IPS-NIHi7 (cell line): ENCODE results near the gene FAAP100.
A peak's percentile ranks its signal among the peaks of the same experiment; 100 is the strongest.
"Not testable (repeated sequence)": the region's sequence is repeated elsewhere in the genome, so short reads cannot be mapped to it uniquely, and the experiment has no call there.

Experiments
- DNase-seq: peaks from one replicate; pipeline ENCODE4 v3.0.0; 2012; ENCODE audit warnings: mixed read lengths; ENCODE audit errors: extremely low spot score

FAAP100 gene, protein sequence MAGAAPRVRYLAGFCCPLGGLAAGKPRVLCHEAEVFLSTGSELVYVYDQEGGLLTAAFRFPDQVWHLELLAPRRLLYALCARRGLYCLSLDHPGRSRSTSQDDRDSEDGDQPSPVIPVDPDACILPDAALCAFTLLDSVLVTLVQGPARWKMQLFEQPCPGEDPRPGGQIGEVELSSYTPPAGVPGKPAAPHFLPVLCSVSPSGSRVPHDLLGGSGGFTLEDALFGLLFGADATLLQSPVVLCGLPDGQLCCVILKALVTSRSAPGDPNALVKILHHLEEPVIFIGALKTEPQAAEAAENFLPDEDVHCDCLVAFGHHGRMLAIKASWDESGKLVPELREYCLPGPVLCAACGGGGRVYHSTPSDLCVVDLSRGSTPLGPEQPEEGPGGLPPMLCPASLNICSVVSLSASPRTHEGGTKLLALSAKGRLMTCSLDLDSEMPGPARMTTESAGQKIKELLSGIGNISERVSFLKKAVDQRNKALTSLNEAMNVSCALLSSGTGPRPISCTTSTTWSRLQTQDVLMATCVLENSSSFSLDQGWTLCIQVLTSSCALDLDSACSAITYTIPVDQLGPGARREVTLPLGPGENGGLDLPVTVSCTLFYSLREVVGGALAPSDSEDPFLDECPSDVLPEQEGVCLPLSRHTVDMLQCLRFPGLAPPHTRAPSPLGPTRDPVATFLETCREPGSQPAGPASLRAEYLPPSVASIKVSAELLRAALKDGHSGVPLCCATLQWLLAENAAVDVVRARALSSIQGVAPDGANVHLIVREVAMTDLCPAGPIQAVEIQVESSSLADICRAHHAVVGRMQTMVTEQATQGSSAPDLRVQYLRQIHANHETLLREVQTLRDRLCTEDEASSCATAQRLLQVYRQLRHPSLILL

DNA sequence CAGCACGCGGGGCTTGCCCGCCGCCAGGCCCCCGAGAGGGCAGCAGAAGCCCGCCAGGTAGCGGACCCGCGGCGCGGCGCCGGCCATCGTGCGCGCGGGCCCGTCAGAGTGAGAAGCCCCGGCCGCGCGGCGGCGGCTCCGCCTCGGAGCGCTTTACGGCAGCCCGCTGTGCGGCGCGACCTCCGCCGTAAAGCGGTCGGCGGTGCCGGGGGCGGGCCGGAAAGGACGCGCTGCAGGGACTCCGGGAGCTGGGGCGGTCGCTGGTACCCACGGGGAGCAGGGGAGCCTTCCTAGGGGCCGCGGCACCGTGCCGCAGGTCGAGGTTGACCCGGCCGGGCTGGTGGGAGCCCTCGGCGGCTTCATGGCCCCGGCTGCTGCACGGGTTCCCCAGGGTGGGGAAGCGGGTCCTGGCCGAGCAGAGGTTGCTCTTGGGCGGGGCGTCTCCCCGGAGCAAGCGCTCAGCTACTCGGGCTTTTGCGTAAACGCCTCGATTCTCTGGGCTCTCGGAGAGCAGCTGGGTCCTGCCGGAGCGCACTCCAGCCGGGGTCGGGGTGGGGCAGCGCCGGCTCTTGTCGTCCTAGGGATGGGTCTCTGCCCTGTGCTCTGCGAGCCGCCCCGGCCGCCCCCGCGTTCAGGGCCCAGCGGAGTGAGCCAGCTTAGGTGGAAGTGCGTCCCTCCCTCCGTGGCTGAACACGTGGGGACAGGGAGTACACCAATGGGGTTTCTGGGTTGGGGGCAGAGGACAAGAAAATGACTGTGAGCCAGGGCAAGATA, at the start of gene FAAP100:
TSS of gene FAAP100 (minus strand) at position 110 of the 774 bp plus-strand sequence. CDS start at position 87, 23 bp downstream.
- peak; percentile 94 for DNase-seq

DNA sequence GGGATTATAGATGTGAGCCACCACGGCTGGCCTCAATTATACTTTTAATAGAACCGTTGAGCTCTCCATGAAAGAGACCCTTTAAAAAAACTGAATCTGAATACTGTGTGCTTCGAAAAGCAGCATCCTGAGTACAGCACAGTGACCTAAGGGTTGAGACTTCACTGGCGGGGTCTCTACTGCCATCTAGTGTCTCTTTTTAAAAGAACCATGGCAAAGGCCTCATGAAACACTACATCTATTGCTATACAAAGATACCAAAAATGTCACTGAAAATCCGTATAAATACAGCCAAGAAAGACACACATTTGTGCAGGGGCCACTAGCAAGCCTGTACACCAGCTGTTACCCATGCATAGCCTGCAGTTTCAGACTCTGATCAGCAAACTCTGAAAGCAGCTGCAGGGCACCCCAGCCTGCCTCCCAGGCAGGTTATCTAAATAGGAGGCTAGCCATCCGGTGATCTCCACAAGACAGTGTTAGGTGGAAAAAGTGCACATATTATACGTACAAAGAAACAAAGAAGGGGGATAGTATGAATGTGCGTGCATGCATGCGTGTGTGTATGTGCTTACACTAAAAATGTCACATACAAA, 49.5 kb upstream of the FAAP100 start:
- DNase-seq = peak; percentile 81

DNA sequence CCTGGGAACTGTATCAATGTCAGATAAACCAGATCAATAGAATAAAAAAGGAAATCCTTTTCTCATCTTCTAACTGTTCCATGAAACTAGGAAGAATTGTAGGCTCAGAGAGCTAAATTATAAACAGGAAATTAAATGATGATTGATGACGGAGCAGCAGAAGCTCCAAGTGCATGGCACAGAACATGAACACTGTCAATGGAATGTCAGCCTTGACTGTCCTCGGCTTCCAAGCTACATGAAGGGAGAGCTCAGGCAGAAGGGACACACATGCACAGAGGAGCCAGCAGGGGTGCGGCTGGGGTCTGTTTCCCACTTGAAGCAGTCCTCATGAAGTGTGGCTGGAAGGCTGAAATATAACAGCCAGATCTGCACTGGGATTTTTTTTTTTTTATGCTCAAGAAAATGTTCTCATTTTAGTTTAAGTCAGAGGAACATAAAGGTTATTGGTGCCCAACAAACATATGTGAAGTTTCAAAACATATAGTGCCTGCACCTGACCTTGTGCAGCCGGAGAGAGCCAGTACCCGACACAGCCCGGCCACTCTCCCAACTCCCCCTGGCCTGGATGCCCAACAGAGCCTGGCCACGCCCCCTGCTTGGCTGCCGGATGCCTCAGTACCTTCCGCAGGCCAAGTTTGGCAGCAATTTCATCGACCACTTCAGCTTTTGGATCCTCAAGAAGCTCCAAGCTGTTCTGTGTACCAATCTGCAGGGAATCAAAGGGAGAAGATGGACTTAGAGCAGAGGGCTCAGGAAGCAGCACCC, 47.8 kb upstream of the FAAP100 start:
- no peak for DNase-seq

DNA sequence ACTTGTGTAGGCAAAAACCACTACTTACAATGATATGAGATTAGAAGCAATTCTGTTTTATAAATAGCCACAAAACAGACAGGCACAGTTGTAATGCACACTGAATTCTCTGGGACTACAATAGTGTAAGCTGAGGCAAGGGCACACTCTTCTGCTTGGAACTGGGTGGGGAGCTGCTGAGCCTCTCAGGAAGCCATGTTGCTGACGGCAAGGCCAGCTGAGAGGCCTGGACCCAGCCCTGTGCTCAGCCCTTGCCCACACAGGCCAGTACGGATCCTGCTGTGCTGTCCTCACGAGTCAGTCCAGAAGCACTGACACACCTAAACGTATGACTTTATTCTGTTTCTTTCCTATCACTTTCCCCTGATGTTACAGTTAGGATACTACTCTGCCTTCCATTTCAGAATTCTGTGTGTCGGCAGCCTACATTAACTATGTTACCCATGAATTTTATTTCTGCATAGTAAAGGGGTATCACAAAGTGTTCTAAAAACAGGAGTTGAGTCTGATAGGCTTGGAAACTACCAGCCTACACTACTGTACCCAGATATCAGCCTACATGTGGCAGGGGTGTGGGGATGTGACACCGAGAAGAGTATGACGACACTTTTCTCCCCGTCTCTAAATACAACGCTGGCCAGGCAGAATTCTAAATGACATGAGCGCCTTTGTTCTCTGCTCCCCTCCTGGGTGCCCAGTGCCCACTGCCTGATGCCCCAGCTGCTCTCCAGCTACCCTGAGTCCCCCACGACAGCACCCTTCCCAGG, 41.1 kb upstream of the FAAP100 start:
- no peak for DNase-seq

DNA sequence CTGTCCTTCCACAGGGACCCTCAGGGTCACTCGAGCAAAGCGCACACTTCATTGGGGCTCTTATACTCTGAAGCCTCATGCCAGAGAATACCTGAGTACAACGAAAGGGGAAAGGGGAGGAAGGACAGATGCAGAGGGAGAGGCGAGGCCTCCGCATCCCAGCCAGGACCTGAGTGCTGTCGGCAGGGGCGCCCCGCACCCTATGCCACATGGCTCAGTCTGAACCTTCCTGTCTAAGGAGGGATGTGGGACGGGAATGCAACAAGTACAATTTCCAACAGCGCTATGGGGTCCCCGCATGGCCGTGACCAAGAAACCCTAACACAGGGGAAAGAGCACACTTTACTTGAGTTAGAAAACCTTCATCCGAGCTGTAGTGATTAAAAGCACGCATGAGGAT, 39.8 kb upstream of the FAAP100 start:
- no peak for DNase-seq

DNA sequence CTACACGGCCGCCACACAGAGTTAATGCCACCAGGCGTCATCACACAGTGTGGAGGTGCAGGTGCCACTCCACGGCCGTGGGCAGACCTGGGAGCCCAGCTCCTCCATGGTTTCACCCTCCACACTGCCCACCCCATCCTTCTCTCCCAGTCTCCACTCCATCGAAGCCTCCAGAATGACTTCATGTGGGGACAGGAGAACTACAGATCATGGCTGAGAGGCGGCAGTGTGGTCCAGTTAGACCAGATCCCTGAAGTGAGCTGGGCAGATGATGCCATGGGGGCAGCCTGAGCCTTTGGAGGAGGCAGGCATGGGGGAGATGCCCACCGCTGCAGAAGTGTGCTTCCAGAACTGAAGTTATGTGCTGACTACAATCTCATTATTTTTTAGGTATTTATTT, 38.0 kb upstream of the FAAP100 start:
- DNase-seq = no peak

DNA sequence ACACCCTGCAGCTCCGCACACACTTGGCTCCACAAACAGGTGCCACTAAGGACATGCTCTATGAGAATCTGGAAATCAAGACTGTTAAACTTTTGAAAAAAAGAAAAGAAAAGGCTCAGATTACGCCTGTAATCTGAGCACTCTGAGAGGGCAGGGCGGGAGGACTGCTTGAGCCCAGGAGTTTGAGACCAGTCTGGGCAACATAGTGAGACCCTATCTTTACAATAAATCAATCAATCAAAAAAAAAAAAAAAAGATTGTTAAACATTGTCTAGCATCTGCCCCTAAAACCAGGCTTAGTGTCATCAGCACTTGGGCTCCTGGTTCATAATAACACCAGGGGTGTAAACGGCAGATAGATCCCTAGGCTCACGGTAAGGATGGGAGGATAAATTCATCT, 37.5 kb upstream of the FAAP100 start:
- DNase-seq = no peak

DNA sequence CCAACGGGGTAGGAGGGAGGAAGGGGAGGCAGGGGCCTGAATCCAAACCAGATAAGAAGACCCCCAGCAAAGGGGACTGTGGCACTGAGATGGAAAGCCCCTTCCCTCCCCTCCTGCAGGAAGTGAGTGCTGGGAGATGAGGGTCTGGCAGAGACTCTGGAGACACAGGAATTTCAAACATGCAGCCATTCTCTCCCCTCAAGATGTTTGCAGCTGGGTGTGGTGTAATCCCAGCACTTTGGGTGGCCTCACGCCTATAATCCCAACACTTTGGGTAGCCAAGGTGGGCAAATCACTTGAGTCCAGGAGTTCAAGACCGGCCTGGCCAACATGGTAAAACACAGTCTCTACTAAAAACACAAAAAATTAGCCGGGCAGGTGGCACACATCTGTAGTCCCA, 33.9 kb upstream of the FAAP100 start:
- DNase-seq = no peak

DNA sequence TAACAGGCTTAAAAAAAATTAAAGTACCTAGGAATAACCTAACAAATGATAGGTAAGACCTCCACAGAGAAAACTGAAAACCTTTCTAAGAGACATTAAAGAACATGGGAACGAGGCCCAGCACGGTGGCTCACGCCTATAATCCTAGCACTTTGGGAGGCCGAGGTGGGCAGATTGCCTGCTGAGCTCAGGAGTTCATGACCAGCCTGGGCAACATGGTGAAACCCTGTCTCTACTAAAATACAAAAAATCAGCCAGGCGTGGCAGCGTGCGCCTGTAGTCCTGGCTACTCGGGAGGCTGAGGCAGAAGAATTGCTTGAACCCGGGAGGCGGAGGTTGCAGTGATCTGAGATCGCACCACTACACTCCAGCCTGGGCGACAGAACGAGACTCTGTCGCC, 32.6 kb upstream of the FAAP100 start:
- DNase-seq = not testable (repeated sequence)

DNA sequence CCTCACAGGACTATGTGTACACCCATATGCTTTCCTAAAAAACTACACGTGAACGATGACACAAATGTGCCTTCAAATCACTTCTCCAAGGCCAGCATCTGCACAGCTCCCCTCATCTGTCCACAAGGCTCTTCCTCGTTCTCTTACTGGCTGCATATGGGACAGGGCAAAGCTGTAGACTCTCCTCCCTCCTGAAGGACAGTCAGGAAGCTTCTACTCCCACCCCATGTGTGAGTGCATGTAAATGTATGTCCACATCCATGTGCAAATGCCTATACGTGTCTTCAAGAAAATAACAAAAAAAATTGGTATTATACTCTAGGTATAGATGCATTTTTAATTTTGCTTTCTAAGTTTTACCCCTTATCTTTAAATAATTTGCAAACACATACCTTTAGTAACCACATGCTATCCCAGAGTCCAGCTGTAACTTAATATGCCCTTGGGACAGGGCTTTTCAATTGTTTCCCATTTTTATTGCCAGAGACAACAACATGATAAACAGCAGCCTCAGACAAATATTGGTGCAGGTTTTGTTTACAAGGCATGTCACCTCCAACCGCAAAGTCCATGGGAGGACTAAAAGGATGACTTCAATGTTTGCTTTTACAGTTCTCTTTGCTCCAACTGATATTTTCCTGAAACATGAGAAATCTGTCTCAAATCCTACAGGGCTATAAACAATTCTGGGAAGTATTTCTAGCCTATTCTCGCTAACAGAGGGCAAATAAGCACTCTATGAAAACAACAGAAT, 31.6 kb upstream of the FAAP100 start:
- no peak for DNase-seq

DNA sequence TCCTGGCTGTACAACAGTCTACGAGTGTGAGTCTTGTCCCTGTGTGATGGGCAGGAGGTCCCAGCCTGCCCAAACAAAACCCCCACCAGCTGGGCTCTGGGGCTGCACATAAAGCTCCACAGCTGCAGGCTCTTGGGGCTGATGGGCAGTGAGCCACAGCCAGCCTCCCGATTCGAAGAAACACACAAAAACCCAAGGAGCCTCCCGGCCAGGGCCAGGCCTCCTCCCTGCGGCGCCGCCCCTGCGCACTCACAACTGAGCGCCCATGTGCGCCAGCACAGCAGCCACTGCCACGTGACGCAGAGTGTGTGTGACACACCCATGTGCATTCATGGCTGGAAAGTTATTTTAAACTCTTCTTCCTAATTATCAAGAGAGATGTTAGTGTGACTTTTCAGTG, 30.6 kb upstream of the FAAP100 start:
- DNase-seq = no peak

DNA sequence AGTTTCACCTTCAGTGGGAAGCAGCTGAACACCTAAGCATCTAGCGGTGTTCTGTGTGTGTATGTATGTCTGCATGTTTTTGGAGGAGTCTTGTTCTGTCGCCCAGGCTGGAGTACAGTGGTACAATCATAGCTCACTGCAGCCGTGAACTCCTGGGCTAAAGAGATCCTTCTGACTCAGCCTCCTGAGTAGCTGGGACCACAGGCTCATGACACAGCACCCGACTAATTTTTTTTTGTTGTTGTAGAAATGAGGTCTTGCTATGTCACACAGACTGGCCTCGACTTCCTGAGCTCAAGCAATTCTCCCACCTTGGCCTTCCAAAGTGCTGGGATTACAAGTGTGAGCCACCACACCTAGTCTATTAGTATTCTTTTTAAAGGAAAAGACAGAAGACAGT, 30.2 kb upstream of the FAAP100 start:
- DNase-seq = no peak

DNA sequence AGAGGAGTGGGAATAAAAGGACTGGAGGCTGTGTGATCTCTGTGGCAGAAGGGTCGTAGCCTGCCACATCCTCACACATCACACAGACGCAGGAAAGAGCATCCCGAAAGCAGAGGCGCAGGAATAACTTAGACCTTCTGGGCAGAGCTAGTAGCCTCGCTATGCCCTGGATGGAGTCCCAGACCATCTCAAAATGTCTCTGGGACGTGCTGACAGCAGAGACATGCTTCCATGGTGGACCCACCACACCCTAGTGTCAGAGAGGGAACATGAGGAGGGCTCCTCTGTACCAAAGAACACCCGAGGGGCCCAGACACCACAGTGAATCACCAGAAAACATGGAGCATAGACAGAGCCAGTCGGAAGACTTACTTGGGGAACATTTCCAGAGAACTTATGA, 29.6 kb upstream of the FAAP100 start:
- DNase-seq = no peak

DNA sequence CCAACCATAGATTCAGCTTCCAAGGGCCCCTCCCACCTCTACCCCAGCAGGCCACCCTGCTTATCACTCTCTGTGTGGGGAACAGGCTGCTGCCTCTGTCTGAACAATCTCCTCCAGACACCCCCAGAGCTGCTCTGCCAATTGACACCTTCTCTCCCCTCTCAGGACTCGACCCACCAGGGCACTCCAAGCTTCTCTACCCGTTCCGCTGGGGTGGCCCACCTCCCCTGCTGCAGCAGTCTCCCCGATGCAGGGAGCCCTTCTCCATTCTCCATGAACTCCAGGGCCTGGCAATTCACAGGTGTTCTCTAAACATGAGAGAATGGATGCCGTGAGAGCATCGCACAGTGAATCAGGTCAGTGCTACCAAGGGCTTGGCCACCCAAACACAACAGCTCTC, 28.3 kb upstream of the FAAP100 start:
- no peak for DNase-seq

DNA sequence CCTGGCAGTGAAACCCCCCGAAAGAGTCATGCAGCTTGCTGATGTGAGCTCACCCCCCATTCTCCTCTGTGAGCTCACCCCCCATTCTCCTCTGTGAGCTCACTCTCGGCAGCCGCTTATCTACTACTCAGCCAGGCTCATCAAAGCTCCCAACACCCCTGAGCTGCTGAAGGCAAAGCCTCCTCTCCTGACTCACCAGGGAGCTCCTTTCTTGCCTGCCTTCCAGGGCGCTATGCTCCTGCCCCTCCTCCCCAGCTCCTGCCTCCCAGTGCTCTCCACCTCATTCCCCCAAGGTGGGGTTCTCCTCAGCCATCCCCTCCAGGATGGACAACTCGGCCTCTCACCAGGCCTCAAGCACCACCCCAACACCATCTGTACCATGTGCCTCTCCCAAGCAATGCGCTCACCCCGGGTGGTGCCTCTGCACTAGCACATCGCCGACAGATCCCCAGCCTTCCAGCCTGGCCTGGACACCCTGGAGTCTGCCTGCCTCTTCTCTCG, 27.7 kb upstream of the FAAP100 start:
- no peak for DNase-seq

DNA sequence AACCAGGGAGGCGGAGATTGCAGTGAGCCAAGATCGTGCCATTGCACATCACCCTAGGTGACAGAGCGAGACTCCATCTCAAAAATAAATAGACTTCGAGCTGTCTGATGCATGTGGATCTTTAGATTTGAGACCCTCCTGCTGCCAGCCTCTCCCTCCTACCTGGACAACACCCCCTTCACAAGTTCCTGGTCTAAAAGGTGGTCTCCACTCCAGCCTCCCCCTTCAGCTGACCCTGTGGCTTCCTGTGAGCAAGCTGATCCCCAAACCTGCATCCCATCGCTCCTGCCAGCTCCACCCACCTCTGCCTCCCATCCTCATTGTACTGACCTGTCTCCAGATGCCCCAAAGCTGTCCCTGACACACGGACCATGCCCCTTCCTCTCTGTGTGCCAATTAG, 27.1 kb upstream of the FAAP100 start:
- DNase-seq = no peak

DNA sequence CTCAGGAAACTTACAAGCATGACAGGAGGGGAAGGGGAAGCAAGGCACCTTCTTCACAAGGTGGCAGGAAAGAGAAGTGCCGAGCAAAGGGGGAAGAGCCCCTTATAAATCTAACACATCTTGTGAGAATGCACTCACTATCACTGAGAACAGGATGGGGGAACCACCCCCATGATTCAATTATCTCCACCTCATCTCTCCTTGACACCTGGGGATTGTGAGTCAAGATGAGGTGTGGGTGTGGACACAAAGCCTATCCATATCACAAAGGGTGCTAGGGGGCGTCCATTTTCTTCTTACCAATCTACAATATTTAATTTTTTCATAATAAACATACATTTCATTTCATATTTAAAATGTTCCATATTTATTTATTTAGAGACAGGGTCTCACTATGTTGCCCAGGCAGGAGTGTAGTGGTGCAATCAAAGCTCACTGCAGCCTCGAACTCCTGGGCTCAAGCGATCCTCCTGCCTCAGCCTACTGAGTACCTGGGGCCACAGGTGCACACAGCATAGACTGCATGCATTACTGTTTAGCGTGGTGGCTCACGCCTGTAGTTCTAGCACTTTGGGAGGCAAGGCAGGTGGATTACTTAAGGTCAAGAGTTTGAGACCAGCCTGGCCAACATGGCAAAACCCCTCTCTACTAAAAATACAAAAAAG, 26.5 kb upstream of the FAAP100 start:
- DNase-seq = no peak

DNA sequence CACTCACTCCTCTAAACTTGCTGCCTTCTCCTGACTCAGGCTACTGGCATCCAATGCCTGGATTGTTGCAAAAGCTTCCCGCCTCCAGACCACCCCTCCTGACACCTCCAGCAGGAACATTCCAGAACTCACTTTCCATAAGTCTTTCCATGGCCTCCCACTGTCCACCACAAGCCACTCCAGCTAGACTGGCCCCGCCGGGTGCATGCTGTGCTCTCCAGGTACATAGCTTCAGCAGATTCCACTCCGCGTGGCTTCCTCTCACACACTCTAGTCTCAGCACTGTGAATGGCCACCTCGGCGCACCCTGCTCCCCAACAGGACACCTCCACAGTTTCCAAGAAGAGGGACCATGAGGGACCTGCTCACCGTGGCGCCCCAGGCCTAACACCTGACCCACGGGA, 25.9 kb upstream of the FAAP100 start:
- DNase-seq = no peak
